Measurements from ENCODE around the gene BIN2.

- no peak for TF ChIP-seq RCOR1 (IDR thresholded peaks at IDR 0.05; ENCODE audit: low read depth, low read length)
- TF ChIP-seq POLR2A (IDR thresholded peaks at IDR 0.05; ENCODE audit: low read length) = no peak
Observed at GRCh38 chr12:51362747-51363342, 38.9 kb upstream of the BIN2 start.
